Right ventricle myocardium superior (tissue), 1 donor: ENCODE measurements around the gene SH3BP4. TPM values are rescaled to one million over a fixed set of nuclear protein-coding genes. Genes with fewer than 3 reads are reported as not detected.

Source experiments
- ATAC-seq: fragments of 200-7000 bp; cut with Tn5 transposase; one replicate; pipeline ENCODE4 v1.9.1; 2020; ENCODE audit warnings: mild to moderate bottlenecking; ENCODE audit not compliant: poor library complexity
- DNase-seq: peaks from one replicate; pipeline ENCODE4 v3.0.0-alpha.2; 2020
- intact Hi-C: fragments of 100-400 bp; cut with DNase I; formaldehyde crosslinking; loops from one replicate; pipeline ENCODE4 v1.11.2; 2022
- long read RNA-seq: library from polyadenylated mRNA; unstranded; transcript quantifications from one replicate; pipeline ENCODE4 v2.0.0, GENCODE V29; 2021
- total RNA-seq: library from RNA; stranded (reverse); fragmentation: NEBNext Ultra II Directional; extraction: Animal tissue kit (Norgen Biotek cat#: 25700); gene quantifications from one replicate; pipeline ENCODE4 v1.2.1, GENCODE V29; 2021
- donor health status: DM: no; HTN: yes; CAD: no; lungs with severe emphysema.

SH3BP4 gene, protein sequence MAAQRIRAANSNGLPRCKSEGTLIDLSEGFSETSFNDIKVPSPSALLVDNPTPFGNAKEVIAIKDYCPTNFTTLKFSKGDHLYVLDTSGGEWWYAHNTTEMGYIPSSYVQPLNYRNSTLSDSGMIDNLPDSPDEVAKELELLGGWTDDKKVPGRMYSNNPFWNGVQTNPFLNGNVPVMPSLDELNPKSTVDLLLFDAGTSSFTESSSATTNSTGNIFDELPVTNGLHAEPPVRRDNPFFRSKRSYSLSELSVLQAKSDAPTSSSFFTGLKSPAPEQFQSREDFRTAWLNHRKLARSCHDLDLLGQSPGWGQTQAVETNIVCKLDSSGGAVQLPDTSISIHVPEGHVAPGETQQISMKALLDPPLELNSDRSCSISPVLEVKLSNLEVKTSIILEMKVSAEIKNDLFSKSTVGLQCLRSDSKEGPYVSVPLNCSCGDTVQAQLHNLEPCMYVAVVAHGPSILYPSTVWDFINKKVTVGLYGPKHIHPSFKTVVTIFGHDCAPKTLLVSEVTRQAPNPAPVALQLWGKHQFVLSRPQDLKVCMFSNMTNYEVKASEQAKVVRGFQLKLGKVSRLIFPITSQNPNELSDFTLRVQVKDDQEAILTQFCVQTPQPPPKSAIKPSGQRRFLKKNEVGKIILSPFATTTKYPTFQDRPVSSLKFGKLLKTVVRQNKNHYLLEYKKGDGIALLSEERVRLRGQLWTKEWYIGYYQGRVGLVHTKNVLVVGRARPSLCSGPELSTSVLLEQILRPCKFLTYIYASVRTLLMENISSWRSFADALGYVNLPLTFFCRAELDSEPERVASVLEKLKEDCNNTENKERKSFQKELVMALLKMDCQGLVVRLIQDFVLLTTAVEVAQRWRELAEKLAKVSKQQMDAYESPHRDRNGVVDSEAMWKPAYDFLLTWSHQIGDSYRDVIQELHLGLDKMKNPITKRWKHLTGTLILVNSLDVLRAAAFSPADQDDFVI
- 9.0 TPM for total RNA-seq
- long read RNA-seq, partial matches to known transcripts, result 19 of 21 reads
- long read RNA-seq, other reads (novel, unspliced or antisense), result 2 of 21 reads

DNA sequence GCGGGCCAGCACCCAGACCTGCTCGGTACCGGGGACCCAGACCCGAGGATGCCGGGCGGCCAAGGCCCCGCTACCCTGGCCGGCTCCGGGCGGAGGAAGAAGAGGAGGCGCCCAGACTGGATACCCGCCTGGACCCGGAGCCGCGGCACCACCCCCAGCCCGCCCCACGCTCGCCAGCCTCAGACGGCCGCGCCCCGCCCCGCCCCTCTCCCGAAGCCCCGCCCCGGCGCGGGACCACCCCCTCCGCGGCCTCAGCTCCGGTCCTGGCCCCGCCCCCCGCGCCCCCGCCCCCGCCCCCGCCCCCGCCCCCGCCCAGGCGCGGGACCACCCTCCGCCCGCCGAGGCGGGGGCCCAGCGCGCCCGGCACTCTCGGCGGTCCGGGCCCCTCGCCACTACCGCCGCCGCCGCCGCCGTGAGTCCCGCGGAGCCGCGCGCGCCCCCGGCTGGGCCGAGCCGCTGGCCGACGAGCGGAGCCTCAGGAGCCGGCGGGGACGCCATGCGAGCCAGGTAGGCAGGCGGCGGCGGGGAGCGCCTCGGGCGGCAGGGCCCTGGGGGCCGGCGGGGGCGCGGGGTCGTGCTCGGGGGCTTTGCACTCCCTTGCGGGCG lies at the start of gene SH3BP4:
SH3BP4 (plus strand) TSS at position 354 of the 606 bp plus-strand sequence. CDS start 82,986 bp downstream, outside the sequence.
- DNase-seq (peak; percentile 89), ATAC-seq (peak; percentile 95)
- intact Hi-C loops, result no loop called here

GRCh38 chr2:234904785-234905184 lies 47.0 kb upstream of the SH3BP4 start:
- intact Hi-C loops, result no loop called here
- DNase-seq (no peak), ATAC-seq (no peak)

- ATAC-seq (no peak), DNase-seq (no peak)
These were observed 46.1 kb upstream of the SH3BP4 start for GRCh38 chr2:234905547-234906265.

GRCh38 chr2:234910186-234910679 lies 41.6 kb upstream of the SH3BP4 start:
- intact Hi-C loops, result no loop called here
- no peak for ATAC-seq

More at GRCh38 chr2:234905547-234906265, 46.1 kb upstream of the SH3BP4 start:
- intact Hi-C loops, result no loop called here

DNA sequence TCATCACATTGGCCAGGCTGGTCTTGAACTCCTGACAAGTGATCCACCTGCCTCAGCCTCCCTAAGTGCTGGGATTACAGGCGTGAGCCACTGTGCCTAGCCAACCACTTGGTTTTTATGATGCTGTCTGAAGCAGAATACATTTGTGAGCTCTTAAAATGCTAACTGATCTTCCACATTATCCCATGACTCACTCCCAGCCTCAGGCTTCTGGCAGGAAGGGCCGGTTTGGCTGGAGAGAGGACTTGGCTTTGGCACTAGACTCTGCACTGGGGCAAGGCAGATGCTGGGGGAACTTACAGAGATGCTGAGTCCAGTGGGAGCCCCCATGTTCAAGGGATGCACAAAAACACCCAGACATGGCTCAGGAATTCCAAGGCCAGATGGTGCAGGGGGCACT lies 40.5 kb upstream of the SH3BP4 start:
- intact Hi-C loops, result no loop called here
- ATAC-seq, result no peak
- DNase-seq, result no peak

More at GRCh38 chr2:234910186-234910679, 41.6 kb upstream of the SH3BP4 start:
- DNase-seq, result no peak

- DNase-seq (no peak), ATAC-seq (no peak)
- intact Hi-C loops, result no loop called here
These were observed 39.4 kb upstream of the SH3BP4 start for GRCh38 chr2:234912437-234912836.

DNA sequence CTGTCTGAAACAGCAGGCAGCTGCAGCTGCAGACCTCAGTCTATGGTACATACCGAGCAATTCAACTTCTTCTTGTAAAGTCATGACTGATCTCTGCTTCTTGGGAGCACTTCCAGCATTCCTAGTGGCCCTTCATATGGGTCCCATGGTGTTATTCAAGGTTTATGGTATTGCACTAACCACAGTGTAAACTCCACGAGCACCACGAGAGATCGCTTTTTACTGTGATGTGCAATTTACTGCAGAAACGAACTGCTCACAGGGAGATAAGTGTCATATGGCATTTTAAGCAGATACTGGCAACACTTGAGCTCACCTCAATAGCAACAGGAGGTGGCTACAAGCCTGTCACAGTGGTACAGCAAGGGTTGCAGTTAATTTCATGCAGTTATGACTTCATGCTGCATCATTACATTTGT lies 38.6 kb upstream of the SH3BP4 start:
- no peak for ATAC-seq
- intact Hi-C loops, result no loop called here
- DNase-seq, result no peak

DNA sequence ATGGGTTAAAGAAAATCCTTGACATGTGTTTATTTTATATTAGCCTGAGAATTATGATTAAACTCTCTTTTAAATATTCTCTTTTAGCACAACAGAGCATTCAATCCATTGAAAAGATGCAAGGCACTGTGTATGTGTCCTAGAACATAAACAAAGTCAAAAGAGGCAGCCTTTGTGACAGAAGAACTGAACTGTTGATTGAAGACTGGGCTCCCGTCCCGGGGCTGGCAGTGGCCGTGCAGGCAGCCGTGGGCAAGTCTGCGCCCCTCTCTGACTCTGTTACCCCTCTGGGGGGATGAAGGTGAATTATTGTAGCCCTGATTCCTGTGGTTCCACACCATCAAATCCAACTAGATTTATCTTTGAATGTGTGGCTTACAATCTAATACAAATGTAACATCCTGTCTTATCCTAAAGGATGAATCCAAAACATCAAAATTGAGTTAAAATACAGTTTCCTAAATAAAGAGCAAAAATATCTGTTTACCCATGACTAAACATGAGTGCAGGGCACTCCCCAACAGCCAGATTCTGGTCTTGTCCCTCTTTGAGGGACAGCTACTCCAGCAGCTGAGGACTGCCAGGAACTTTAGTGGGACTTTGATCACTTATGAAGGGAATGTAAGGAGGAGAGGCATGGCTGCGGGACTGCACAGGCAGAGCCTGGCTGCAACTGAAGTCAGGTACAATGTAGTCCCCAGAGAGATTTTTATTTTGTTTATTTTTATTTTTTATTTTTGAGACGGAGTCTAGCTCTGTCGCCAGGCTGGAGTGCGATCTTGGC lies 37.3 kb upstream of the SH3BP4 start:
- ATAC-seq, result no peak
- intact Hi-C loops, result no loop called here

GRCh38 chr2:234916674-234917073 lies 35.1 kb upstream of the SH3BP4 start:
- ATAC-seq (no peak), DNase-seq (no peak)
- intact Hi-C loops, result no loop called here

More for the DNA sequence above, 37.3 kb upstream of the SH3BP4 start:
- no peak for DNase-seq

DNA sequence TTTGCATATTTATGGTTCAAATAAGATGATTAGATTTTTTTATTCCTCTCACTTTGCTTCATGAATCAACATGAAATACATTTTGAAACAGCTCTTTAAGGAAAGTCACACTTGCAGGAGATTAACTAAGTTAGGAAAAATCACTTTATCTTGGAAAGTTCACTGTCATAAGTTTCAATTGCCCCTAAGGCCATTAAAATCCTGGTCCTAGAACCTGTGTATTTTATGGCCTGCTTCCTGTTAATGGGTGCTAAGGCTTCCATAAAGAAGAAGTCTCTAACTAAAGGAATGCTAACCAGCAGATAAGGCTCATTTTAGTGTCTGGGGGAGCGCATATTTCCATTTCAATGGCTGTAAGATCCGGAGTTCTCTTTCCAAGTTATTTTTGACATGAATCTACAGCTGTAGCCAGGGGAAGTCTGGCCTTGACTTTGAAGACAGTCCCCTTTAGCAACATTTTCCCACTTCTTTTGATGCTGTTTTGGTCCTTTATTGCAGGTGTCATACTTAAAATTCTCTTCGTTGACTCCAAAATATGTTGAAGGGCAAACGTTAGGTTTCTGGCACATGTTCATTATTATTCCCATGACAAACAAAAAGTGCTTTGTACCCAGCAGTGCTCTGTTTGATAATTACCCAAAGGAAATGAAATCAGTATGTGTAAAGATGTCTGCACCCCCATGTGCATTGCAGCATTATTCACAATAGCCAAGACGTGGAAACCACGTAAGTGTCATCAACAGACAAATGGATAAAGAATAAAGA lies 34.4 kb upstream of the SH3BP4 start:
- ATAC-seq (no peak), DNase-seq (no peak)
- intact Hi-C loops, result no loop called here

- DNase-seq (no peak), ATAC-seq (no peak)
- intact Hi-C loops, result no loop called here
These were observed 32.1 kb upstream of the SH3BP4 start for GRCh38 chr2:234919711-234920110.

DNA sequence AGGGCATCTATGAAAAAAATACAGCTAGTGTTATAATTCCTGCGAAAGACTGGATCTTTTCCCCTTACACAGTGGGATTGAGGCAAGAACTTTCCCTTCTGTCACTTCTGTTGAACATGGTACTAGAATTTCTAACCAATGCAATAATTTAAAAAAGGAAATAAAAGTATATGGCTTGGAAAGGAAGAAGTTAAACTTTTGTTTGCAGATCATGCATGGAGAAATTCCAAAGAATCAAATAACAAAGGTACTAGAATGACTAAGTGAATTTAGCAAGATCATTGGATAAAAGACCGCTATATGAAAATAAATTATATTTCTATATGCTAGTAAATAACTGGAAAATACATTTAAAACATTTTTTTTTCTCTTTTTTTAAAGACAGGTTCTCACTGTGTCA lies 31.0 kb upstream of the SH3BP4 start:
- ATAC-seq (no peak), DNase-seq (no peak)
- intact Hi-C loops, result no loop called here

DNA sequence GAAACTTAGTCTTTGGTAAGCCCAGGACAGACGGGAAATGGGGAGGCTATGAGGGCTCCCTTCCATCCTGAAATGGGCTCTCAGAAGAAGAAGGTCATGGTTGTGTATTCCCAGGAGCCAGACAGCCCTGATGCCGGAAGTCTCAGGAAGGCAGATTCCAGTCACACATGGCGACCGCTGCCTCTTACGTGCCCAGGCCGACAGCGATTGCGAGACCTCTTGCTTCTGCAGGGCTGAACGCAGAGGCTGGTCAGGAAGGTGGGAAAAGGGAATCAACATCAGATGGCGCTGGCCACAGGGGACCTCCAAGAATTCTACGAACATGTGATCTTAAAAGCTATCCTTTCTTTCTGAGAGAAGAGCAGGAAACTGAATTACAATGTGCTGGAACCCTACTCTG lies 22.8 kb upstream of the SH3BP4 start:
- intact Hi-C loops, result no loop called here
- DNase-seq (no peak), ATAC-seq (no peak)

GRCh38 chr2:234930397-234930796 lies 21.4 kb upstream of the SH3BP4 start:
- ATAC-seq (no peak), DNase-seq (no peak)
- intact Hi-C loops, result no loop called here

GRCh38 chr2:234931371-234931770 lies 20.4 kb upstream of the SH3BP4 start:
- no peak for DNase-seq
- intact Hi-C loops, result no loop called here
- ATAC-seq, result no peak

DNA sequence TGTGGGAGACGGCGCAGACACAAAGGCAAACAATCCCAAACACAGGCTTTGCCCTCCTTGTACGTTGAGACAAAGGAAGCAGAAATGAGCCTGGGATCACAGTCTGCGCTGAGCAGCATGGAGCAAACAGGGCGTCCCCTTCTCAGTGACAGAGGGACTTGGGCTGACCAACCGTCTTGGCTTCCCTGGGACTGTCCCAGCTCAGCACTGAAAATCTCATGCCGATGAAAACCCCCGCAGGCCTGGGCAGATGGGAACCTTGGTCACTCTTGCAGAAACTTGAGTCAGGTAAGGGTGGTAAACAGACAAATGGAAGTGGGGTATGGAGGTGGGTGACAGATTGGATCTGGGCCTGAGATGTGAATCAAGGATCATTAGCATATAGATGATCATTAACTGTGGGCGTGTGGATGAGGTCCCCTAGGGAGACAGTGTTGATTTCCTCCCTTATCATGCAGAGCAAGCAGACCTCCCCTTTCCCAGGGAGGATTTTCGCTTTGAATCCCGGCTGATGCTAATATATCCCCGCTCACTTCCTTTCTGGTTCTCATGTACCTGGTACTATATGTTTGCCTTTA lies 19.1 kb upstream of the SH3BP4 start:
- DNase-seq (no peak), ATAC-seq (no peak)
- intact Hi-C loops, result no loop called here
